ENCODE measurements around the gene SP3.

SP3 gene

DNA sequence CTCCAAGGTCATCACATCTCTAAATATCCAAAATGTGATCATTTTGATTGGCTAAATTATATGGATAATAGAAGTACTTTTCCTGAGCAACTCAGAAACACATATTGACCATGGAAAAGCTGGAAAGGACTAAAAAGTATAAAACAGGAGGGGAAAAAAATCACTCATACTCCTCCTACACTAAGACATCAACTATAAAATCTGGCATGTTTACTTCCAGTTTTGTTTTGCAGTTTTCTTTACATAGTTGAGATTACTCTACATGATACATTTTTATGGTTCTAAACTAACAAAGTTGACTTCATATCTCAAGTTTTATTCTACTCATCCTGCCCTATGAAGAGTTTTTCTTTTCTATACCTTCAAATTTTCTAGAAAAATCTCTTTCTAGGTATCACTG is 46.0 kb upstream of the SP3 start:
- DNase-seq (ENCODE audit: low read depth) = no peak
- TF ChIP-seq CTCF (conservative IDR thresholded peaks at IDR 0.05; ENCODE audit: low read depth, low read length) = no peak
- no peak overlapping the region for H3K4me3 ChIP-seq (ENCODE audit: low read depth, low read length)

- no peak overlapping the region for H3K4me3 ChIP-seq (ENCODE audit: low read depth, low read length)
- DNase-seq (ENCODE audit: low read depth) = peak; percentile 52
- no peak for TF ChIP-seq CTCF (conservative IDR thresholded peaks at IDR 0.05; ENCODE audit: low read depth, low read length)
Observed at GRCh38 chr2:174009488-174010223, 44.5 kb upstream of the SP3 start.

GRCh38 chr2:174008720-174009119 is 43.5 kb upstream of the SP3 start:
- no peak overlapping the region for H3K4me3 ChIP-seq (ENCODE audit: low read depth, low read length)
- TF ChIP-seq CTCF (conservative IDR thresholded peaks at IDR 0.05; ENCODE audit: low read depth, low read length) = no peak
- DNase-seq (ENCODE audit: low read depth) = no peak

GRCh38 chr2:174007010-174007409 is 41.8 kb upstream of the SP3 start:
- no peak for DNase-seq (ENCODE audit: low read depth)

GRCh38 chr2:174005801-174006419 is 40.7 kb upstream of the SP3 start:
- DNase-seq (ENCODE audit: low read depth) = no peak
- no peak overlapping the region for H3K4me3 ChIP-seq (ENCODE audit: low read depth, low read length)
- no peak for TF ChIP-seq CTCF (conservative IDR thresholded peaks at IDR 0.05; ENCODE audit: low read depth, low read length)

More at GRCh38 chr2:174007010-174007409, 41.8 kb upstream of the SP3 start:
- TF ChIP-seq CTCF (conservative IDR thresholded peaks at IDR 0.05; ENCODE audit: low read depth, low read length) = no peak
- H3K4me3 ChIP-seq (ENCODE audit: low read depth, low read length) = no peak overlapping the region

GRCh38 chr2:174004905-174005605 is 39.9 kb upstream of the SP3 start:
- H3K4me3 ChIP-seq (ENCODE audit: low read depth, low read length) = no peak overlapping the region
- no peak for TF ChIP-seq CTCF (conservative IDR thresholded peaks at IDR 0.05; ENCODE audit: low read depth, low read length)
- peak; percentile 79 for DNase-seq (ENCODE audit: low read depth)
